NCI-H2029 (cell line): Measurements from ENCODE around the gene C13orf42.

ENCODE experiments used
- DNase-seq: peaks from one replicate; lab custom pipeline; 2025; lab: John Stamatoyannopoulos, UW

C13orf42 gene

DNA sequence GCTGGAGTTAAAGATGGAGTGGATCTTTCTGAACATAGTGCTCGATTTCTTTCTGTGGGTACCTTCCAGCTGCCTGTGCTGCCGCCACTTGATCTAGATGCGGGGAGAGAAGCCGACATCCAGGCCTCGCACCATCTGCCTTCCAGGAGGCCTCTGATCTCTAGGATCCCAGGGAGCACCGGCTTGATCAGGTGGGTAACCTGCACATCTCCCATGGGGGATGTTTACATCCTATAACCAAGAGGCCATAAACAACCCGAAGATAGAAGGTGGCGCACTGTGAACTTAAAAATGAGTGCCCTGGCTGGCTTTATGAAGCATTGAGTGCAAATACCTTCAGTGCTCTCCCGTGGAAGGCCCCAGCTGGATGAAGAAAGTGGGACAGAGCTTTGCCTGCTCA lies at the start of gene C13orf42:
TSS of gene C13orf42 (minus strand) at position 101 of the 400 bp plus-strand sequence. CDS start at position 36, 65 bp downstream.
- no peak for DNase-seq

DNA sequence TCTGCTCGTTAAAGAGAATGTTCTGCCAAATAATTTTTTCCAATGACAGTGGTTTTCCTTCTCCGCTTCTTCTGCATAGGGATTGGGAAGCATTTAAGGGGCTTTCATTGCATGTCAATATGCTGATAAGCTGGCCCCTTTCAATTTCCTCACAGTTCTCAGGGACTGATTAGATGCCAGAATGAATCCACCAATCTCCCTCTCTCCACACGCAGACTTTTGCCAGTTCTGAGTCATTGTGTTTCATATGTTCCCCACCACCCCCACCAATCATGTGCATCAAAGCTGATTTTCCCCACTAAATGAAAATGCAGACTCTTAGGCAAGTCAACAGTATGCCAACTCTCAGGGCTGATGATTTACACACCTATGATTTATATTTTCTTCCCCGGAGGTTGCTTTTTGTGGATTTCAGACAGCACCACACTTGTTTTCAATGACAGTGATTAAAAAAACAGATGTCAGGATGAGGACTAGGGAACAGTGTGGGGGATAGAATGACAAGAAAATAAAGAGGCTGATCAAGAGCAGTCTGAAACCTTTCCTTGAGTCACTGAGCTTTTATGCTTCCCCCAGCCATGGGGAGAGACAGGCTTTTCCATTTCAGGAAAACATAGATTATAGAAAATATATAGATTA lies 47.9 kb upstream of the C13orf42 start:
- DNase-seq, result no peak

DNA sequence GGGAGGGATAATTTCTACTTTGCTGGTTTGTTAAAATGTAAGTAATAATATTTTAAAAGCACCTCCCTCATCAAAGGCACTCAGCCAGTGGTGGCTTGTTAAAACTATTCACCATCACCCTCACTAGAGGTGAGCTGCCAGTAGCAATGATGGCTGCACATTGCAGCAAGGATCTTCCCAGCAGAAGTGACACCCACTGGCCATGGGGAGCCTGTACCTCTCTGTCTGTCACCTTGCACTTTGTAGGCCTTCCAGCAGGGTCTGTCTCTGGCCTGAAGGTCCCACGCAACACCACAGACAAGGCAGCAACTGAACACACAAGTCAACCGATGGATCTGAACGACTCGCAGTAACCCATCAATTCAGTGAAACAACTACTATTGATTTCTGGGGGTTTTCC lies 47.3 kb upstream of the C13orf42 start:
- no peak for DNase-seq

DNA sequence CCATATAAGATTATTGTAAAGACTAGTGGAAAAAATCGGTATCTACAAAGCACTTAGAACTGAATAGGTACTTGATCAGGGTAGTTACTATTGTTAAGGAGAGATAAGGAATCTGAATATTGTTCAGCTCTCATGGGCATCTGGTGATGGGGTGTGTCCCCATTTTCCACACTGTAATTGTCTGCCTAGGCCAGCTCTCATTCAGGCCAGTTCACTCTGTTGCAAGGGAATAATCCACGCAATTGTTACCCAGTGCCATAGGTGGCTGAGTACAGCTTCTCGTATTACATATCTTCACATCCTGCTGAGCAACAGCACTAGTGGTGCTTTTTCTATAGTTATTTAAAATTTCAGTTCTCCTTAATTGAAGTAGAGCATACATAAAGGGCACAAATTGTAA lies 45.6 kb upstream of the C13orf42 start:
- DNase-seq, result no peak

DNA sequence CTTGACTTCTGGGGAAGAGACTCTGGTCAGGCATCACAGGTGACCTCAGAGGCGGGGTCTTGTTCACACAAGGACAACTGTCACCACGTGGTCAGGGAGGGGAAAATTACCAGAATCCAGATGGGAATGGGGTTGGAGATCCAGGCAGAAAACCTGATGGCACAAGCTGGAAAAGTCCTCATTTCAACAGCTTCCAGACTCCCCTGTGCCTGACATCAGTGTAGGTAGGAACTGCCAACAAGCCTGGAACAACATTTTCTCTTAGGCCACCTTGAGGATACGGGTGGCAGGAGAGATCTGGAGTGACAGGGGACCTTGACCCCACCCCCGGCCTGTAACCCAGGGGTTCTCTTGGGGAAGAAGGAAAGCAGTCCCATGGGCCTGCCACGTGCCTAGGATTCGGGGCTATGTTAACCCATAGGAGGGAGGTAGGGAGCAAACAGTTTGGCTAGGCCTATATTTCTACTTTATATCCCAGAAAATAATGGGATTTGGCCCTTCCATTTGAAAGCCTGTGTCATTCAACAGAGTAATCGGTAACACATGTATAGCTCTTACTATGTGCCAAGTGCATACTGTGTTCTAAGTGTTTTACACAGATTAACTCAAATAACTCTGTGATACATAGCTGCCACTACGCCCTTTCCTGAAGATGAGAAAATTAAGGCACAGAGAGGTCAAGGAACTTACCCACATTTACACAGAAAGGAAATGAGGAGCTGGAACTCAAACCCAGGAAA lies 44.9 kb upstream of the C13orf42 start:
- DNase-seq, result no peak

DNA sequence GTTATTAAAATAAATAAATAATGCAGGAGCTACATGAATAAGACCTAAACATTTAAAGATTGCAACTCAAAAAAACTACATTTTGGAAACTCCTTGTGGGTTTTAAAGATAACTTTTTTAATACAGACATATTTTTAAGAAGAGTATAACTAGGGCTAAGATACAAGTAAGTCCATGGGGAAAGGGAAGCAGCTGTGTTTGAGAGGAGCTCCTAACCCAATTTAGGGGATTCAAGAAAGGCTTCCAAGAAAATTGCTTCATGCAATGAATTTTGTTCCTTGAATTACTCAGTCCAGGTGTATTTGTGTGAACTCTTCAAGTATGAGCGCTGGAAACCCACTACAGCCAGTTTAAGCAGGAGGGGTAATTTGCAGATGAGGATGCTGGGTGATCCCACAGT lies 44.1 kb upstream of the C13orf42 start:
- no peak for DNase-seq

DNA sequence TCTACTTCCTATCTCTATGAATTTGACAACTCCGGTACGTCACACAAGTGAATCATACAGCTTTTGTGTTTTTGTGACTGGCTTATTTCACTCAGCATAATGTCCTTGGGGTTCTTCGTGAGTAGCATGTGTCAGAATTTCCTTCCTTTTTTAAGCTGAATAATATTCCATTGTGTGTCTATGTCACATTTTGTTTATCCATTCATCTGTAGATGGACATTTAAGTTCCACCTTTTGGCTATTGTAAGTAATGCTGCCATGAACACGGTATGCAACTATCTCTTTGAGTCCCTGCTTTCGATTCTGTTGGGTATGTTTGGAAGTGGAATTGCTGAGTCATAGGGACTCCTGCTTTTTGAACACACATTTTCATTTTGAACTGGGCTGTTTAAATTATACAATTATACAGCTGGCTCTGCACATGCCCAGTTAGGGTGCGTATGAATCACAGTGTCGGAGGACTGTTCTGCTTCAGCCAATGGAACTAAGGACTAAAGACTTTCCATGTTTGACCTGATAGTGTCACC lies 43.0 kb upstream of the C13orf42 start:
- DNase-seq, result no peak

DNA sequence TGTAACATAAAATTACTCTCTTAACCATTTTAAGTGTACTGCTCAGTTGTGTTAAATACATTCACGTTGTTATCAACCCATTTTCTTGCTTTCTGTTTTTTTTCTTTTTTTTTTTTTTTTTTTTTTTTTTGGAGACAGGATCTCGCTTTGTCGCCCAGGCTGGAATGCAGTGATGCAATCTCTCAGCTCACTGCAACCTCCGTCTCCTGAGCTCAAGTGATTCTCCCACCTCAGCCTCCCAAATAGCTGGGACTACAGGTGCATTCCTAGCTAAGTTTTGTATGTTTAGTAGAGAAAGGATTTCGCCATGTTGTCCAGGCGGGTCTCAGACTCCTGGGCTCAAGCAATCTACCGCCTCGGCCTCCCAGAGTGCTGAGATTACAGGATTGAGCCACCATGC lies 42.5 kb upstream of the C13orf42 start:
- DNase-seq, result no peak

DNA sequence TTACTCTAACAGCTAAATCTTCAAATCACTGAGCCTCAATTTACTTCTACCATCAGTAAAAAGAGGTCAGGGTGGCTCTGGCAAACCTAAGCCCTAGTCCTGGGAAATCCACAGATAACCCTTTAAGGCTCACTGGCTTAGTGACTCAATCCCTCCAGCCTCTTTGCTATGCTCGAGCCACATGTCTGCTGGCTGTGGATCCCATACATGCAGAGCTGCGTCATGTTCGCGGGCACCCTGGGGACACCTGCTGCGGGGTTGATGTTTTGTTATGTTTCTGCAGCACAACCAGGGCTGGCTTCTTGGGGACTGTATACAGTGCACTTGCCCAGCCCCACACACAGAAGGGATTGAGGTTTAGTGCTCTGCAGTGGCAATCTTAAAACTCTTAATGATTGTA lies 41.6 kb upstream of the C13orf42 start:
- DNase-seq, result no peak

DNA sequence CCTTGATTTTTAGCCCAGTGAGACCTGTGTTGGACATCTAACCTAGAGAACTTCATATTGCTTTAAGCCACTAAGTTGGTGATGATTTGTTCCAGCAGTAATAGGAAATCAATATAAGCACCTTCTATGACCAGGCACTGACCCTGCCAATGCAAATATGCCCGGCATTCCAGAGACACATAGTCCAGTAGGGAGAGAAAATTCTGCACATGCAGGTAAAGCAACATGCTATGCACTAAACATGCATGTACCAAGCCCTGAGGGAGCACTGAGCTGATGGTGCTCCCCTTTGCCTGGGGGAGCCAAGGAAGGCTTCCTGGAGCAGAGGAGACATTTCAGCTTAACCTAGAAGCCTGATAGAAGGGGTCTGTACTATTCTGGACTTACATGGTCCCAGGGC lies 40.4 kb upstream of the C13orf42 start:
- no peak for DNase-seq

DNA sequence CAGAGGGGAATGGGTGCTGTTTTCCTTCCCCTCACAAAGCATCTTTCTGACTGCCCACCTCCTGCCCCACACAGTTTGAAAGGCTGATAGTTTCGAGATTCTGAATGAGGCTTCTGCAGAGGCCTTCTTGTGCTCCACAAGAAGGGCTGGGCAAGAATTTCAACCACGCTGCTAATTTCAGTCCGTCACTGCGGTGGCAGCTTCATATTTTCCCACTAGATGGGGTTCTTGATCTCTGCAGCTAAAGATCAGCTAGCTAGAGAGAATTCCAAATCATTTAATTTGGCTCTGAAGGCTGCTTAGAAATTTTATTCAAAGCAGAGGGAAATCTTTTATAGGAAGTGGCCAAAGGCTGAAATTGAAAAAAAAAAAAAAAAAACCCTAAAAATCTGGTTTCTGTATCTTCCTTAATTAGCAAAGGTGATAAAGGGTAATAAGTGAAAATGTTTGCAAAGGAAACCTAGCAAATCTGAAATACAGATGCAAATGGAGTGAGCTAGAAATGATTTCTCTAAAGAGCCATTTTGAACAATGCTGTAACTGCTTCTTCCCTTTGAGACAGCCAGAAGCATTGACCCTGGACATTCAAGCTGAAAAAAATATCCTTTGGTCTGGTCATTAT lies 38.0 kb upstream of the C13orf42 start:
- no peak for DNase-seq

DNA sequence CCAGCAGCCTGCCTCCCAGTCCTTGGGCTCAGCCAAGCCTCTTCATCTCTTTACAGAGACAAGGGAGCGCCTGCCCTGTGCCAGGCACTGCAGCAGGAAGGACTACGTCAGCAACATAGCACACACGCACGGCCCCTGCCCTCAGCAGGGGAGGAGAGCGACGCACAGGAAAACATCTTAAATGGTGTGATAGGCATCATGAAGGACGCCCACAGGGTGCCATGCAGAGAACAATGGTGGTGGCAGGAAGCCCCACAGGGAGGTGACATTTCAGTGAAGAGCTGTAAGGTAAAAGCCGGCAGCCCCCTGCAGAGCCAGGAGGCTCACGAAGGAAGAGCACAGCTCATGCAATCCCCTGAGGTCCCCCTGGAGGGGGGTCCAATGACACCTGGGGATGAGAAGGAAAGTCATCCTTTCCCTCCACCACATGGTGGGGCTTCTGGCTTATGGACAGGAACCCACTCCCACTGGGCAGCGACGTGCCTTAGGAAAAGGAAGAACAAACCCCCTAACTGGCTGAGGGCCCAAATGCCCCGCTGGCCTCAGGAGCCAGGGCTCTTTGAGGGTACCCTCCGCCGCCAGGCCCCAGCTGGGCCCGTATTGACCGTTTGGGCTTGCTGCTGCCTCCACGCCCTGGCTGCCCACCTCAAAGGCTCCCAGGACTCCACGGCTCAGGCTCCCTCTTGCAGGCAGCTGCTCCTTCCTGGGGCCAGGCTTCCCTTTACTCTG lies 37.3 kb upstream of the C13orf42 start:
- no peak for DNase-seq

DNA sequence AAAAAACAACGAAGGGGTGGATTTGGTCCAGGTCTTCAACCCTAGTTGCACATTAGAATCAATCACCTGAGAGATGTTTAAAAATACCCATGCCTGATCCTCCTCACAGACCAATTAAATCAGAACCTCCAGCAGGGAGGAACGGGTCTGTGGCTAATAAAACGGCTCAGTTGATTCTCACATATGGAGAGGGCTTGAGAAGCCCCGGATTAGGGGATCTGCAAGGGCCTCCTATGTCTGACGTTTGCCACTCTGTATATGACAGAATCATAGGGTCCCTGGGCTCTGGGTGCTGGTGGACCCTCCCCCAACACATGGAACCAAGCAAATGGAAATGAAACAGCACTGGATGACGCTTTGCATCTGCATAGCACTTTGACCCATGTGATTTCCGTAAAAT lies 36.7 kb upstream of the C13orf42 start:
- DNase-seq, result no peak

DNA sequence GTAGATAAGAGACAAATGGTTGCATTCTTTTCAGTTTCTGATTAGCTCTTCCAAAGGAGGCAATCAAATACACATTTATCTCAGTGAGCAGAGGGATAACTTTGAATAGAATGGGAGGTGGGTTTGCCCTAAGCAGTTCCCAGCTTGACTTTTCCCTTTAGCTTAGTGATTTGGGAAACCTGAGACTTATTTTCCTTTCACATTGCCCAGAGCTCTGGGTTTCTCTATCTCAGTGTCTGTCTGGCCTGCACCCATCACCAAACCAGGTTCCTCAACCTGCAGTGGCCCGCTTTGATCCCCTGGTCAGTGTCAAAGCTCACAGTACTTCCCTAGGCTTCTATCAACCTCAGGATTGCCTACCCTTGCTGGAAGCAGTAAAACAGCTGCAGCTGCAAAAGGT lies 35.6 kb upstream of the C13orf42 start:
- no peak for DNase-seq

DNA sequence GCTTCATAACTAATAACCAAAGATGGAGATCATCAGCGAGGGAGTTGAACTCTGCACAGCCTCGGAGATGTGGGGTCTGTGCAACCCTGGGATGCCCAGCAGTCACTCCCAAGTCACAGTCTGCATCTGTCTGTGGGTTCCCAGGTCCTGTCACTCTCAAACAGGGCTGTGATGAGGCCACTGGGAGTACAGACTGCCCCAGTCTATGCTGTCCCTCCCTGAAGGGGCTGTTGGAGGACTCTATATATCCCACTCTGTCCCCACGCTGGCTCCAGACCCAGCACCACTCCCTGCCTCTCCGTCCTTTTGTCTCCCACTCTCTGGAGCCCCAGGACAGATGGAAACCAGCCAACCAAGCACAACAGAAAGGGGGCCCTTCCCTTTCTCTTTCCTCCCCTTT lies 26.2 kb upstream of the C13orf42 start:
- no peak for DNase-seq

DNA sequence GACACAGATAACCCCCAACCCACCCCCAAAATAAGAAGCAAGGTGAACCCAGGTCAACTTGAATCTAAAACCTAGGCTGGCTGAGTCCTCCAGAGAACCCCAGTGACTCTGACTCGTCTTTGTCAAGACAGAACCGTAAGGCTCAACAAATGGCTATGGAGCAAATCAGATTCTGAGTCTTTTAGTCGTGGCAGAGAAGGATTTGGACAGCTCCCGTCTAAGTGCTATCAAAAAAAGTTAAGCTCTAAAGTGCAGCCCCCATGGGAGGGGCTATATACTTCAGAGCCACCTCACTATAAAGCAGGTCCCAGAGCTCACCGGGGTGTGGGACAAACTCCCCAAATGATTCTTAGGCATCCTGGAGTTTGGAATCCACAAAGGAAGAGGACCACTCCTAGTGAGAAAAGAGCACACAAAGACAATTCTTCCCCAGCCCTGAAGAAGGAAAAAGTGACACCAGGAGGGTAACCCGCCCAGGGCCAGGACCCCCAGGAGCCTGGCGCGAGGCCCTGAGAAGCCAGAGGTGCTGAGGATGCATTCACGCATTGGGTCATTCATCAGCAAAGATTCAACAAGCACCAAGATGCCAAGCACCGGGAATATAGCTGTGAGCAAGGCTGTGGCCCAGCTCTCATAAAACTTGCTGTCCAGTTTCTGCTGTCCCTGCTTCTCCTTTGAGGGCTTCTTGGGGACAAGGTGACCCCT lies 25.4 kb upstream of the C13orf42 start:
- DNase-seq, result no peak

DNA sequence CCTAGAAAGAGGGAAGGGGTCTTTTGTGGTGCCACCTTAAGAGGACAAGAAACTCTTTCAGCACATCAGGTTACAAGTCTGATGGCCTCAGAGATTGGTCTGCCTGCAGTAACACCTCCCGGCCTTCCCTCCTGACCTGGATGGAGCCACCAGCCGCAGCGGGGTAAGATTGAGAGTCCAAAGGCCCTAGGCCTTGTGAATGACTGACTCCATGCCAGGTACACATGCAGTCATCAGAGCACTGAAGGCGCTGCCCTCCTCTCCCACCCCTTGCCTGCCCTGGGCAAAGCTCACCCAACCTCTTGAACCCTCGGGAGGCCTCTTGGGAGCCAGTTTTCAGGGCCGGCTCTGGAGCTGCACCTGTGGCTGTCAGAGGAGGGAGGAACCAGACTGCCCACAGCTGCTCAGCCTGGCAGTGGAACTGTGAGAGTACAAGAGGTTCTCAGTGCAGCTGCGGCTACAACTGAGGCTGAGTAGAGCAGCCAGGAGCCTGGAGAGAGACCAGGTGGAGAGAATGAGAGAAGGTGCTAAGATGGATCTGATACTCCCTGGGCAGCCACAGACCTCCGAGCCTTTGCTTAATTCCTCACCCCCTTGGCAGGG lies 23.8 kb upstream of the C13orf42 start:
- no peak for DNase-seq

DNA sequence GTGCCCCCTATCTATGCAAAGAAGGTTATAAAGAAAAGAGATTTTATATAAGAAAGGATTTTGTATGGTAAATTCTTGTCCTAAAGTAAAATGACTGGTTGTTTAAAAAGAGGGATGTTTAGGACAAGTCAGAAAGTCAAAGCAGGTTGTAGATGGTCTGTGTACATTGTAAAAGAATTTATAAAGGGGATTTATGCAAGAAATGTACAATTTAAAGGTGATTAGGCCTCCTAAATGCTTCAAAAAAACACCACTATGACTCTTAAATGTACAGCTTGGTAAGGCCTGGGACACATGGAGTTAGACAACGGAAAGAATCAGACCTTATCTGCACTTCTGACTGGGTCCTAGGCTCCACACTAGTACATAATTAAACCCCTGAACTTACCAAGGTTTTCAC lies 19.3 kb upstream of the C13orf42 start:
- no peak for DNase-seq

DNA sequence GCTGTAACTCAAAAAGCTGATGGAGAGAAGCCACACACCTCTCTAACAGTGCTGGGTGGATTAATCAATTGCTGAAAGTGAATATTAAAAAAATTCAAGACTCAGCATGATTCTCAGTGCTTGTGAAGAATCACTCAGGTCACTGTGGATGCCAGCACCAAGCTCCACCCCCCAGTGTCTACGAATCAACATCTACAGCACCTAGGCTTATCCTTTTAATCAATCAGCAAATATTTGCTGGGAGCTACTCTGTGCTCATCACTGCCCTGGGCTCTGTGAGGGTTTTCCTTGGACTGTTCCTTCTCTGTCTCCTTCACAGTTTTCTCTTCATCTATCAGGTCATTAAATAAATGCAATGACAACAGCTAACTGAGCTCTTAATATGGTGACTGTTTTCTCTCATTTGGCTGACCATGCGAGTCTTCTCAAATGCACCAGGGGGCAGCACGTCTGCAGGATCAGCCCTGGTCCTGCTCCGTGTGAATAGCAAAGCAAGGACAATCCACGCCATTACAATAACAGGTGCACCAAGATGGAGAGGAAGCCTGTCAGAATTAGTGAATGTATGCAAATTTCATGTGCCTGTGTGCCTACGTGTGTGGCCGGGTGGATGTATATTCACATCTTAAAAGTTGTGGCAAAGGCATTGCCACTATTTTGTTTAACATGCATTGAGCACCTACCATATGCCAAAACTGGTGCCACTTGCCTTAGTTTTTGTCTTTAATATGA lies 14.6 kb upstream of the C13orf42 start:
- DNase-seq, result peak; percentile 26

DNA sequence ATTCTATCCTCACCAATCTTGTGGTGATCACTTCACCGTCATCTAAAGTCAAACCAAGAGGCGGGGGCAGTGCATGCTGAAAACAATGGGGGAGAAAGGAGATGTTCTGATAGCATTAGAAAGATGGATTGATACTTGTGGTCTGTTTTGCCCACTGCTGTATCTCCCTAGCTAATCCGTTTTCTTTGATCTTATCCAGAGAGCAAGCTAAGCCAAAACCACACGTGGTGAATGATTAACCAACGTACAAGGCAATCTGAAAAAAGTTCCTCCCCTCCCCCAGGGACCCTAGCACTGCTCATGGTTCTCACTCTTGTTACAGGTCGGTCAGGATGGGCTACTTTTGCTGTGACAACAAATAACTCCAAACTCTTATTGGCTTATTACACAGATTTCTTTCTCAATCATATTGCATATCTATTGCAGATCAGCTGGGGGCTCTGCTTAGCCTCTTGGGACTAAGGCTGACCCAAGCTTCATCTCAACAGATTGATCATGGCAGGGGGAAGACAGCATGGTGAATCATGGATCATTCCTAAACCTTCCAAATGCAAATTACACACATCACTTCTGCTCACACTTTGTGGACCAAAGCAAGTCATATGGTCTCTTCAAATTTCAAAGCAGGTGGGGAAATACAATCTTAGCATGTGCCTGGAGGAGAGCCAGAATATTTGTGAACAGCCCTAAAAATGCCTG lies 11.9 kb upstream of the C13orf42 start:
- no peak for DNase-seq
